Putamen (tissue), 1 donor: Measurements from ENCODE around the gene CRACR2B.
A peak's percentile ranks its signal among the peaks of the same experiment; 100 is the strongest.

ENCODE experiments used
- DNase-seq: peaks from one replicate; pipeline ENCODE4 v3.0.0-alpha.2; 2016; ENCODE audit warnings: low spot score

CRACR2B gene

DNA sequence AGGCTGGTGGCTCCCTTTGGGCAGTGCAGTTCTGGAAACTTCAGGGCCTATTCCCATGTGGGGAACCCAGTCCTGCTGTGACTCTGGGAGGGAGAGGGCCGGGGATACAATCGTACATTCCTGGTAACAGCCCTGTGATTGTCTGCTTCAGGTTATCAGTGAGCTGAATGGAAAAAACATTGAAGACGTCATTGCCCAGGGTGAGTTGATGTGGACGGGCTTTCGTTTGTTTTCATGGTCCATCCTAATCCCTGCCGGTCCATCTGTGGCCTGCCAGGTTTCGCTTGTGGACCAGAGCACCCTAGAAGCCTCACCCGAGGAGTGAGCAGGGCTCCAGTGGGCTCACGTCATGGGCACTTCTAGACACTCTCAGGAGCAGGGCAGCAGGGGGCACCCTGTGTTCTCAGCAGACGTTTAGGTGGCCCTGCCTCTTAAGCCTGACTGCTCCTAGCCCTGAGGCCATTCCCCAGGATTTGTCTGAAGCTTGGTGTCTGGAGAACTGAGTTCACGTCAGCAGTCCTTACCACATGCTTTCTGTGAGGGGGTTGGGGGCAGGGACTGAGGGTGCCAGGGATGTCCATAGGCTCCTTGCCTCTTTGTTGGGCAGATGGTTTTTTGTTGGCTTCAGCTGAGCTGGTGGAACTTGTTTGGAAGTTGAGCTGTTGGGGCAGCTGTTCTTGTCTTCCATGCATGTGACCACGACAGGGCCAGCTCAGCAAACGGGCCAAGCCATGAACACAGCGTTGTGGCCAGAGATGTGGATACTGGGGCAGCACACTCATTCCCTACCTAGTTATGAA, 16.1 kb upstream of the CRACR2B start:
- no peak for DNase-seq

DNA sequence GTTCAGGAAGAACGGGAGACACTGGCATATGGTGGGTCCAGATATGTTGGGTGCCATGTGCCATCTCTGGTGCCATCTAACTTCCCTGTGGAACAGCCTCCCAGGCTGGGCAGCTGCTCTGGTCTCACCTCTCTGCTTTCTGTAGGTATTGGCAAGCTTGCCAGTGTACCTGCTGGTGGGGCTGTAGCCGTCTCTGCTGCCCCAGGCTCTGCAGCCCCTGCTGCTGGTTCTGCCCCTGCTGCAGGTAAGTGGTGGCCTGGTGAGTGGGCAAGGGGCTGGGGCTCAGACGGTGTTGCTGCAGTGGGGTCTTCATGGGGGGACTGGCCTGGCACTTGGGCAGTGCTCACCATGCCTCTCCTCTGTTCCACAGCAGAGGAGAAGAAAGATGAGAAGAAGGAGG, 15.3 kb upstream of the CRACR2B start:
- DNase-seq, result no peak

- no peak for DNase-seq
Observed at GRCh38 chr11:813072-813455, 14.7 kb upstream of the CRACR2B start.

- no peak for DNase-seq
Observed at GRCh38 chr11:813456-814096, 14.1 kb upstream of the CRACR2B start.

DNA sequence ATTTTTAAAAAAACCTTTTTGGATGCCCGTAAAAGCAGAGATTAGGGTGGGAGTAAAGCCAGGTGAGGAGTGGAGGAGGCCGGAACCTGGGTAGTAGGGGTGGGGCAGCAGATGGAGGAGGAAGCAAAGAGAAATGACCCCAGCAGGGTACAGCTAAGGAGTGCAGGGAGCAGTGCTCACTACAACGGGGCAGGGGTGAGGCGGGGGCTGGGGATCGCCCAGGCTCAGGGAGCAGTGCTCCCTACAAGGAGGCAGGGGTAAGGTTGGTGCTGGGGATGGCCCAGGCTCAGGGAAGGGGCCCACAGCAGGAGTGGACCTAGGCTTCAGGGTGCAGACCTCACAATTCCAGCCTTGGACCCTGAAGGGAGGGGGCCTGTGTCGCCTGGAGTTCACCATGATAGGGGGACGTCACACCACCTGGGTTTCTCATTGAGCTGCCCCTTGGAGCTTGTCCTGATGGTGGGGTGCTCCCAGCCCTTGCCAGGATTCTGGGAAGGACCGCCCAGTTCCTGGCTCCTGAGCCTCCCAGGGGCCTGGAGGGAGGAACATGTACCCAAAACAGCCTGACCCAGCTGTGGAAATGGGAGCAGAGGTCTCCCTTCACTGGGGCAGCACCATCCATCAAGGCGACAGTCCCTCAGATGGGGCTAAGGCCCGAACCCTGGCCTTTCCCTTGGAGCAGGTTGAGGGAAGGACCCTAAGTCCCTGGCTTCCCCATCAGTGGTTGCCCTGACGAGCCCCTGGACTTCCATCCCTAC, 11.9 kb upstream of the CRACR2B start:
- no peak for DNase-seq

- DNase-seq, result no peak
Observed at GRCh38 chr11:816433-816779, 11.3 kb upstream of the CRACR2B start.

DNA sequence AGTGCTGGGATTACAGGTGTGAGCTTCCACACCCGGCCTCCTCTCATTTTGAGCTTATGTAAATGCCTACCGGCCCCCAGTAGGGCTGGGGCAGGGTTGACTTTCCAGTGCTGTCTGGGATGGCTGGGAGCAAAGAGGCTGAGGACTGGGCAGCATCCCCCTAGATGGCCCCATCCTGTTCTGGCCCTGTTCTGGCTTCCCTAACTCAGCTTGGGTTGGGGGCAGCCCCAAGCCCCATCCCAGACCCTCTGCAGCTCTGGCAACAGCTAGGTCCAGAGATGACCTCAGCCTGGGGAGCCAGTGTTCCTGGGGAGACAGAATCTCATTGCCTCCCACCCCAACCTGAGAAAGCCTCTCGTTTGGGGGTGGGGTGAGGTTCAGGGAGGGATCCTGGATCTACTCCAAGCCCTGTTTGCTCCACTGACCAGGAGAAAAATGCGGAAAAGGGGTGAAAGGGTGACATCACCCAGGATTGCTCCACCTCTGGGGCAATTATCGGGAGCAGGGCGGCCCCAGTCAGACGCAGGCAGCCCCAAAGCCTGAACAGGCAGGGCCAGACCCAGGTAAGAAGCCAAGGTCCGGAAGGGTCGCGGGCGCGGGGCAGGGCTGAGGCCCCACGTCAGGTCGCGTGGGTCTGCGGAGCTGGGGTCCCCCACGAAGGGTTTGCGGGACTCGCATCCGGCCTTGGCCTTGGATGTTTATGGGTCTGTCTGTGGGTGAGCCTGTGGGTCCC, 9.2 kb upstream of the CRACR2B start, which contains the start of gene PNPLA2:
Gene PNPLA2, plus strand, starts transcription at position 519 of the 733 bp plus-strand sequence. CDS start 805 bp downstream, outside the sequence.
- no peak for DNase-seq

GRCh38 chr11:819129-819931, 8.4 kb upstream of the CRACR2B start:
- DNase-seq, result peak; percentile 90

DNA sequence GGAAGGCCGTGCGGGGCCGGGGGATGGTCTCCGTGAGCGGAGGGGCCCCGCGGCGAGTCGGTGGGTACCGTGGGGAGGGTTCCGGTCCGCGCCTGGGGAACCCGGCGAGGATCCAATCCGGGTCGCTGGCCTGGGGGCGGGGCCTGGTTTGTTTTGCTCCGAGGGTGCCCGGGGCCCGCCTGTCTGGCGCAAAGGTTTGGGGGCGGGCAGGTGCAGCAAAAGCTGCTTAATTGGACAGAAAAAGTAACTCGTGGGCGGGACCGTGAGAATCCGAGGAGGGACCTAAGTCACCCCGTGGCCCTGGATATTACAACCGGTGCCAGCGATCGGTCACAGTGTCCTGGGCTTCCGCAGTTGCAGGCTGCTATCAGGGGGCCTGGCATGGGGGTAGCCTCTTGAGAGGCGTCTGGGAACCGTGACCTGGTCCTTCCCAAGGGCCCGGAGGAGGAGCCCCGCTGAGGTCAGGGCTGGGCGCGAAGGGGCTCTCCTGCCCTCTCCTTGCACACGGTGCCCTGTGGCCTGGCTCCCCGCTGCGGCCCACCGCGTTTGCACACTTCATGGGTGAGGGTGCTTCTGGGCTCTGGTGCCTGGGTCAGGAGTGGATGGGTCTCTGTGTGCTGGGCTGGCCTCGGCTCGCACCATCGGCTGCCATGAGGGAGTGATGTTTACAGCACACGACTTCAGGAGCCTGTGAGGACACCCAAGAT, 7.6 kb upstream of the CRACR2B start:
- DNase-seq, result peak; percentile 61

GRCh38 chr11:820655-821511, 6.8 kb upstream of the CRACR2B start:
- no peak for DNase-seq

DNA sequence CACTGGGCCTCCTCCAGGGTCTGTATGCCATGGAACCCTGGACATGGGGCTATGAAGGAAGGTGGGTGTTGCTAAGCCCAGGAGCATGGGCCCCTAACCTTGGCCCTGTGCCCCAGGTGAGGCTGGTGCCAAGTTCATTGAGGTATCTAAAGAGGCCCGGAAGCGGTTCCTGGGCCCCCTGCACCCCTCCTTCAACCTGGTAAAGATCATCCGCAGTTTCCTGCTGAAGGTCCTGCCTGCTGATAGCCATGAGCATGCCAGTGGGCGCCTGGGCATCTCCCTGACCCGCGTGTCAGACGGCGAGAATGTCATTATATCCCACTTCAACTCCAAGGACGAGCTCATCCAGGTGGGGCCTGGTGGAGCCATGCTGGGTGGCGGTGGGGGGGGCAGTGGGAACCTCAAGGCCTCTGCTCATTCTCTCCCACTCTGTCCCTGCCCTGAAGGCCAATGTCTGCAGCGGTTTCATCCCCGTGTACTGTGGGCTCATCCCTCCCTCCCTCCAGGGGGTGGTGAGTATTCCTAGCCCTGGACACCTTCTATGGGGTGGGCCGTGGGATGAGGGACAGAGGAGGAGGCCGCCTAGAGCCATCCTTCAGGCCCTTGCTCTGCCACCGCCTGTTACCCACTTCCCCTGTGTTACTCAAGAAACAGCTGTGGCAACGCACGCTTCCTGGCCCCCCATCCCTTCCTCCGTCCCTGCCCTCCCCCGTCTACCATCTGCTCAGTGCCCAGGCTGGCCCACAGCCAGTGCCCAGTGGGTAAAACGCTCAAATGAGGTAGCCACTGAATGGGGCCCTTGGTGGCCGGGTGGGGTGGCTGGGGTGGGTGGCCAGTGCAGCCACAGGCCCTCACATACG, 6.0 kb upstream of the CRACR2B start:
- DNase-seq, result no peak

- no peak for DNase-seq
Observed at GRCh38 chr11:823441-824291, 4.1 kb upstream of the CRACR2B start.

- DNase-seq, result no peak
Observed at GRCh38 chr11:824292-824880, 3.3 kb upstream of the CRACR2B start.

DNA sequence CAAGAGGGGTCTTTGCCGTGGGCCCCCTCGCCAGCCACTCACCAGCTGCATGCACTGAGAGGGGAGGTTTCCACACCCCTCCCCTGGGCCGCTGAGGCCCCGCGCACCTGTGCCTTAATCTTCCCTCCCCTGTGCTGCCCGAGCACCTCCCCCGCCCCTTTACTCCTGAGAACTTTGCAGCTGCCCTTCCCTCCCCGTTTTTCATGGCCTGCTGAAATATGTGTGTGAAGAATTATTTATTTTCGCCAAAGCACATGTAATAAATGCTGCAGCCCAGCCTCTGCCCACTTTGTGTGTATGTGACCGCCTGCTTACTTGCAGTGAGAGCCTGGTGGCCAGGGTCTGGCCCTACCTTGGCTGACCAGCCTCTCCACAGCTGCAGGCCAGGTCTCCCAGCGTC, 2.8 kb upstream of the CRACR2B start:
- no peak for DNase-seq

DNA sequence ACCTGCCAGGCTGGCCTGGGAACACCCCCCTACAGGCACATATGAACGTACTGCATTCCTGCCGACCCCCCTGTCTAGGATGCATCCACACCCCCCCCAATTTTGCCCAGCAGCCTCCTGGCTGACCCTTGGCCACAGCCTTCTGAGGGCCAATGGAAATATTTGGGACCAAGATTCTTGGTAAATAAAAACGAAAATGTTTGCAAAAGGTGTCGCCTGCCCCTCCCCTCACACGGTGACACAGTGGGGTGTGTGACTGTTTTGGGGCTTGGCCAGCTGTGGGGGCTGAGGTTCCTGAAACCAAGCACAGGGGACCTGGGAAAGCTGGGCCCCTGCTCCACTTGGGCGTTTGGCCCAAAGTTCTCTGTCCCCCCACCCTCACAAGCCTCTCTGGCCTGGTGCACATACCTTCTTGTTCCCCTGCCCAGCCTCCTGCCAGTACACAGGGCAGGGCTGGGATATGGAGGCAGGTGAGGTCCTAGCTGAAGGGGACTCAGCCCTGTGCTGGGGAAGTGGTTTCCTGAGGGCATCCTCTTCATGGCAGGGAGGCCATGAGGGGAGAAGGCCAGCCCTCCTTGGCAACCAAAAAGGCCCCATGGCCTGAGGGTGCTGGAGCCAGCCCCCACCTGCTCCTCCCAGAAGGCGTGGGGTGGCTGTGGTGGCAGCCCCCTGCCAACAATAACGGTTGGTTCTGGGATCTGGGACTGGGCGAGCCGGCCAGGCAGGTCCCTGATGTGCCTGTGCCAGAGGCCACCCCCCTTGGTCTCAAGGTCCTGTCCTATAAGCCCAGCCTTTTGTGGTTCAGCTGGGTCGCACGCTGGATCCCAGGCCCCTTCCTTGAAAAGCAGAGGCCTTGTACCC, 2.1 kb upstream of the CRACR2B start:
- DNase-seq, result no peak

DNA sequence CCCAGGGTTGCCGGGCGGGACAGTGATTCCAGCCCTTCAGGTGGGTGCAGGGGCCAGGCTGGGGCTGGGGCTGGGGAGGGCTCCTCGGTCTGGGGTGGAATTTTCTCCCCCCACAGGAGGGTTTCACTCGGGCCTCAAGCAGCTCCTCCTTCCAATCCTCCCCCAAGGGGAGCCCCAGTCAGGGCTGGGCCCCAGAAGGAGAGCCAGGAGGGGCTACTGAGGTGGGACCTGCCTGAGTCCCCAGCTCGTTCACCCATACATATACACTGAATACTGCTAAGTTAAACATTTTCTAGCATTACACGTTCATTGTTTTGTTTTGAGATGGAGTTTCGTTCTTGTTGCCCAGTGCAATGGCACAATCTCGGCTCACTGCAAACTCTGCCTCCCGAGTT, 1.5 kb upstream of the CRACR2B start:
- no peak for DNase-seq

DNA sequence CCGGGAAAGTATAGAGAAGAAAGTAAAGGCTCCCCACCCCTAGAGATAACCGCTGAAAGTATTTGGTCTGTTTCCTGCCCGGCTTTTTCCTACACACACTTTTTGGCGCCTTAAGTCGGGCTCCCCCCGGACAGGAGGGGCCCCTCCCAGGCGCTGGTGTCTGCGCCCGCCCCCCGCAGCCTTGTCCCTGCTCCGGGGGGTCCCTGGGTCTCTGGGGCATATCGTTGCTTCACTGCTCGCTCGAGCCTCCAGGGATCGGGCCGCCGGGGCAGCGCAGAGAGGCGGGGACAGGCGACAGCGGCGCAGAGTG, 928 bp upstream of the CRACR2B start:
- no peak for DNase-seq
